ENCODE results near the gene IL9R. TPM values are rescaled to one million over a fixed set of nuclear protein-coding genes. Genes with fewer than 3 reads are reported as not detected.

The IL9R gene
- total and polyA plus RNA-seq, 2 experiments from 2014 or later = 0.31 to 0.39 TPM

GRCh38 chrX:156003486-156004185 is 6.1 kb downstream of the IL9R start (continued):
- TF ChIP-seq STAT1 (IDR thresholded peaks at IDR 0.05; ENCODE audit: unreplicated experiment) (no peak), ZNF114 (CRISPR knock-in tag; IDR thresholded peaks at IDR 0.05) (no peak), JUNB (IDR thresholded peaks at IDR 0.05; ENCODE audit: unreplicated experiment) (no peak), CREB1 (CRISPR knock-in tag; IDR thresholded peaks at IDR 0.05; ENCODE audit: low read depth) (no peak), CTCF (conservative IDR thresholded peaks at IDR 0.05; ENCODE audit: low read depth in 2 of 2) (no peak), REST (IDR thresholded peaks at IDR 0.05; ENCODE audit: unreplicated experiment) (no peak), ZNF331 (CRISPR knock-in tag; IDR thresholded peaks at IDR 0.05; ENCODE audit: low read depth) (no peak), NANOG (IDR thresholded peaks at IDR 0.05; ENCODE audit: borderline replicate concordance) (no peak), EZH2phosphoT487 (IDR thresholded peaks at IDR 0.05; ENCODE audit: unreplicated experiment) (no peak), ETS1 (IDR thresholded peaks at IDR 0.05) (no peak)

- Histone ChIP-seq H3K4me3 (no peak overlapping the region), H4K20me1 (replicated peaks; ENCODE audit: insufficient read depth) (no peaks in the 10 kb centered on the region), H3K79me2 (replicated peaks; ENCODE audit: insufficient read depth) (no peaks in the 10 kb centered on the region), H3K27ac (ENCODE audit: low read depth) (no peak overlapping the region), H3K27me3 (ENCODE audit: insufficient read depth) (no peaks in the 10 kb centered on the region), H3K9me2 (ENCODE audit: insufficient read depth) (no peaks in the 10 kb centered on the region), H3F3A (replicated peaks; ENCODE audit: low read depth) (peaks cover 2% of the 10 kb centered on the region; the same call in 1 of the 2 replicates), H3K36me3 (ENCODE audit: insufficient read depth) (no peaks in the 10 kb centered on the region), H3K4me1 (ENCODE audit: insufficient read depth) (no peaks in the 10 kb centered on the region), H3K4me2 (no peak overlapping the region), H2AFZ (no peak overlapping the region)
- H3K4me3 Mint-ChIP-seq = no peak overlapping the region
- peaks cover 71% of the 10 kb centered on the region for H3K9me3 Mint-ChIP-seq
- H3K27ac Mint-ChIP-seq = no peak overlapping the region
- H3K27me3 Mint-ChIP-seq (ENCODE audit: insufficient read depth, low read depth, poor library complexity) = peaks cover 5% of the 10 kb centered on the region
- H3K4me1 Mint-ChIP-seq = no peaks in the 10 kb centered on the region
- H3K36me3 Mint-ChIP-seq (ENCODE audit: low read depth) = peaks cover 30% of the 10 kb centered on the region
- no peak for ATAC-seq
- TF ChIP-seq CTCF (conservative IDR thresholded peaks at IDR 0.05; ENCODE audit: low read depth in 2 of 2) (no peak), CREB1 (CRISPR knock-in tag; IDR thresholded peaks at IDR 0.05; ENCODE audit: low read depth) (no peak), ZNF114 (CRISPR knock-in tag; IDR thresholded peaks at IDR 0.05) (no peak), STAT1 (IDR thresholded peaks at IDR 0.05; ENCODE audit: unreplicated experiment) (no peak), NANOG (IDR thresholded peaks at IDR 0.05; ENCODE audit: borderline replicate concordance) (no peak), POLR2AphosphoS5 (IDR thresholded peaks at IDR 0.05; ENCODE audit: low read depth) (no peak), ETS1 (IDR thresholded peaks at IDR 0.05) (no peak), EZH2phosphoT487 (IDR thresholded peaks at IDR 0.05; ENCODE audit: unreplicated experiment) (no peak)
- DNase-seq (ENCODE audit: low spot score) = no peak
These were observed 6.8 kb downstream of the IL9R start for GRCh38 chrX:156004256-156004655.

All from GM23338 (cell line).